HepG2 (cell line): ENCODE data around the gene DNAAF3. TPM values are rescaled to one million over a fixed set of nuclear protein-coding genes. Genes with fewer than 3 reads are reported as not detected.

Source experiments
- BRCA1 ChIP-seq: sonication (generic); formaldehyde crosslinking; IDR thresholded peaks from 2 replicates; pipeline ENCODE4 v1.4.0; 2020; ENCODE audit warnings: missing genetic modification reagents
- CBX5 ChIP-seq: sonication (generic); formaldehyde crosslinking; IDR thresholded peaks from 2 replicates; pipeline ENCODE4 v1.4.0; 2020; ENCODE audit warnings: missing genetic modification reagents, borderline replicate concordance
- FOXA3 ChIP-seq: IDR thresholded peaks from 2 replicates; pipeline ENCODE4 v1.6.1; 2016; ENCODE audit warnings: missing genetic modification reagents, missing compliant biosample characterization
- GABPB1 ChIP-seq: IDR thresholded peaks from 2 replicates; pipeline ENCODE4 v1.6.1; 2016; ENCODE audit warnings: mild to moderate bottlenecking, missing genetic modification reagents, moderate library complexity, missing compliant biosample characterization
- HDAC1 ChIP-seq: sonication (generic); formaldehyde crosslinking; IDR thresholded peaks from 2 replicates; pipeline ENCODE4 v1.5.1; 2020; ENCODE audit warnings: mild to moderate bottlenecking, missing genetic modification reagents
- NR2C2 ChIP-seq: sonication (generic); formaldehyde crosslinking; IDR thresholded peaks from 2 replicates; pipeline ENCODE4 v1.4.0; 2020; ENCODE audit warnings: missing genetic modification reagents, mild to moderate bottlenecking, moderate library complexity, borderline replicate concordance
- NR2F1 ChIP-seq, 2 experiments: fragments of 450-650 bp in 1 of 2; formaldehyde crosslinking in 1 of 2; IDR thresholded peaks; 2 replicates each; pipeline versions ENCODE4 v1.5.0 to v1.6.1; 2016 to 2020; ENCODE audit warnings: mild to moderate bottlenecking in 1 of 2, missing compliant biosample characterization in 1 of 2, missing genetic modification reagents in 1 of 2, moderate library complexity in 1 of 2
- SAP130 ChIP-seq: IDR thresholded peaks from 2 replicates; pipeline ENCODE4 v1.6.1; 2016; ENCODE audit warnings: low read depth
- THAP11 ChIP-seq: IDR thresholded peaks from 2 replicates; pipeline ENCODE4 v1.6.1; 2016; ENCODE audit warnings: missing biosample characterization, missing genetic modification reagents
- ZBTB7B ChIP-seq: sonication (generic); formaldehyde crosslinking; IDR thresholded peaks from 2 replicates; pipeline ENCODE4 v1.4.0; 2020; ENCODE audit warnings: missing genetic modification reagents
- ZNF34 ChIP-seq: sonication (generic); formaldehyde crosslinking; IDR thresholded peaks from 2 replicates; pipeline ENCODE4 v1.4.0; 2020; ENCODE audit warnings: mild to moderate bottlenecking, missing genetic modification reagents, borderline replicate concordance
- ZNF503 ChIP-seq: sonication (generic); formaldehyde crosslinking; IDR thresholded peaks from 2 replicates; pipeline ENCODE4 v1.4.0; 2020; ENCODE audit warnings: missing genetic modification reagents
- ZNF660 ChIP-seq: sonication (generic); formaldehyde crosslinking; IDR thresholded peaks from 2 replicates; pipeline ENCODE4 v1.5.1; 2020; ENCODE audit warnings: mild to moderate bottlenecking, low read depth, missing genetic modification reagents, borderline replicate concordance
- ZNF816 ChIP-seq: sonication (generic); formaldehyde crosslinking; IDR thresholded peaks from 2 replicates; pipeline ENCODE4 v1.8.0; 2022; ENCODE audit warnings: missing genetic modification reagents, mild to moderate bottlenecking, borderline replicate concordance
- ZSCAN12 ChIP-seq: sonication (generic); formaldehyde crosslinking; IDR thresholded peaks from 2 replicates; pipeline ENCODE4 v1.9.0; 2021; ENCODE audit warnings: mild to moderate bottlenecking, missing genetic modification reagents
- ZSCAN25 ChIP-seq: sonication (generic); formaldehyde crosslinking; IDR thresholded peaks from 2 replicates; pipeline ENCODE4 v1.8.0; 2022; ENCODE audit warnings: mild to moderate bottlenecking, missing genetic modification reagents
- polyA plus RNA-seq, 8 experiments: library from polyadenylated mRNA; depleted of rRNA in 3 of 8; stranded (reverse) in 7 of 8; unstranded in 1 of 8; fragments of >200 nt; fragmentation: Illumina TruSeq in 4 of 8; extraction: Trizol in 4 of 8; gene quantifications; 2 replicates each; pipeline versions ENCODE4 v1.2.1 to v1.2.3, GENCODE V29; 2011 to 2016; ENCODE audit warnings: low read depth in 4 of 8, missing spikeins in 1 of 8, mixed read lengths in 1 of 8; ENCODE audit not compliant: insufficient read depth in 1 of 8
- total RNA-seq, 5 experiments: library from RNA; depleted of rRNA; stranded (reverse); fragments of >200 nt; fragmentation: Illumina TruSeq; extraction: Trizol; gene quantifications; 2 replicates each; pipeline ENCODE4 v1.2.3, GENCODE V29; 2016; ENCODE audit warnings: low read depth in 1 of 5
- TF ChIP-seq, protein P1 (sequence below): sonication (generic); formaldehyde crosslinking; IDR thresholded peaks from 2 replicates; pipeline ENCODE4 v1.8.1; 2023; ENCODE audit warnings: mild to moderate bottlenecking, missing genetic modification reagents, borderline replicate concordance
- TF ChIP-seq, protein P2 (sequence below): sonication (generic); formaldehyde crosslinking; IDR thresholded peaks from 2 replicates; pipeline ENCODE4 v1.5.0; 2020; ENCODE audit warnings: mild to moderate bottlenecking, missing genetic modification reagents
- TF ChIP-seq, protein P3 (sequence below): IDR thresholded peaks from 2 replicates; pipeline ENCODE4 v1.6.1; 2018; ENCODE audit warnings: missing genetic modification reagents
- TF ChIP-seq, protein P4 (sequence below): fragments of 450-650 bp; IDR thresholded peaks from 2 replicates; pipeline ENCODE4 v1.6.1; 2017; ENCODE audit warnings: mild to moderate bottlenecking

DNAAF3 gene
- total and polyA plus RNA-seq, 2 of the 13 experiments (the other 11 are each of a cell fraction or from before 2014, with no cell fraction given): 0.30 to 0.40 TPM

DNA sequence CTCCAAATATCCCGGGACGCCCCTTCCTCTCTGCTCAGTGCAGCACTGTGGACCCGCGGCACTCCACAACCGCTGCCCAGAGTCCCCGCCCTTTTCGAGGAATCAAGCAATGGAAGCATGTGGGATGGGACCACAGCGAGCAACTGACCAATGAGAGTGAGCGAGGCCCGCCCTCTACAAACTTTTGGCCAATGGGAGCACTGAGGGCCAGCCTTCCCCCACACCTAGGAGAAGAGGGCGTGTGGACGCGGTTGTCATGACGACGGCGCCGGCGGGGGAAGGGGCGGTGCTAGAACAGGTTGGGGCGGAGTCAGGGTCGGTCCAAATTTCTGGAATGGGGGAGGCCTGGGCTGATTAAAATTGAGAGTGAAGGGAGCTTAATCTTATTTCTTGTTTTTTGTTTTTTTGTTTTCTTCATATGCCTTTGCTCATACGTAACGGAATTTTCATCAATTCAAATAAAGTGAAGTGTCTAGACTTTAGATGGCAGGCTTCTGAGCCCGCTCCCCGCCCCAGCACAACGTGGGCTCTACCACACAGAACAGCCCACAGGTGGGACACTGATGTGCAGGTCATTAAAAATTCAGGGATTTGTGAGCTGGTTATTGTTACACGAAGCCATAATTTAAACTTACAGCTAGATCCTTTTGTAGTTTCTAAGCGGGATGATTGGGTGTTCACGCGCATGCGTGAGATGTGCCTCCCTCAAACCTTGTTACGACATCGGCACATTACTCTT, at the start of gene DNAAF3 (continued):
- TF ChIP-seq, protein P1, sequence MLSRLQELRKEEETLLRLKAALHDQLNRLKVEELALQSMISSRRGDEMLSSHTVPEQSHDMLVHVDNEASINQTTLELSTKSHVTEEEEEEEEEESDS: no peak
- TF ChIP-seq HDAC1 (CRISPR knock-in tag) (peak; percentile 86), BRCA1 (CRISPR knock-in tag) (no peak), NR2C2 (CRISPR knock-in tag) (no peak), SAP130 (CRISPR knock-in tag) (peak; percentile 87), ZSCAN25 (CRISPR knock-in tag) (no peak), NR2F1 (CRISPR knock-in tag; IDR thresholded peaks at IDR 0.05) (no peak), ZSCAN12 (CRISPR knock-in tag) (no peak), CBX5 (CRISPR knock-in tag) (peak; percentile 40; the same call in 1 of the 2 replicates), ZNF503 (CRISPR knock-in tag) (no peak), FOXA3 (no peak), ZBTB7B (no peak), ZNF34 (CRISPR knock-in tag) (no peak), GABPB1 (CRISPR knock-in tag) (no peak; the same call in 1 of the 2 replicates), THAP11 (CRISPR knock-in tag) (peak; percentile 48; the same call in 1 of the 2 replicates), ZNF660 (CRISPR knock-in tag) (no peak), ZNF816 (CRISPR knock-in tag) (no peak)
- TF ChIP-seq, protein P2, sequence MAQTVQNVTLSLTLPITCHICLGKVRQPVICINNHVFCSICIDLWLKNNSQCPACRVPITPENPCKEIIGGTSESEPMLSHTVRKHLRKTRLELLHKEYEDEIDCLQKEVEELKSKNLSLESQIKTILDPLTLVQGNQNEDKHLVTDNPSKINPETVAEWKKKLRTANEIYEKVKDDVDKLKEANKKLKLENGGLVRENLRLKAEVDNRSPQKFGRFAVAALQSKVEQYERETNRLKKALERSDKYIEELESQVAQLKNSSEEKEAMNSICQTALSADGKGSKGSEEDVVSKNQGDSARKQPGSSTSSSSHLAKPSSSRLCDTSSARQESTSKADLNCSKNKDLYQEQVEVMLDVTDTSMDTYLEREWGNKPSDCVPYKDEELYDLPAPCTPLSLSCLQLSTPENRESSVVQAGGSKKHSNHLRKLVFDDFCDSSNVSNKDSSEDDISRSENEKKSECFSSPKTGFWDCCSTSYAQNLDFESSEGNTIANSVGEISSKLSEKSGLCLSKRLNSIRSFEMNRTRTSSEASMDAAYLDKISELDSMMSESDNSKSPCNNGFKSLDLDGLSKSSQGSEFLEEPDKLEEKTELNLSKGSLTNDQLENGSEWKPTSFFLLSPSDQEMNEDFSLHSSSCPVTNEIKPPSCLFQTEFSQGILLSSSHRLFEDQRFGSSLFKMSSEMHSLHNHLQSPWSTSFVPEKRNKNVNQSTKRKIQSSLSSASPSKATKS (CRISPR knock-in tag): no peak
- TF ChIP-seq, protein P3, sequence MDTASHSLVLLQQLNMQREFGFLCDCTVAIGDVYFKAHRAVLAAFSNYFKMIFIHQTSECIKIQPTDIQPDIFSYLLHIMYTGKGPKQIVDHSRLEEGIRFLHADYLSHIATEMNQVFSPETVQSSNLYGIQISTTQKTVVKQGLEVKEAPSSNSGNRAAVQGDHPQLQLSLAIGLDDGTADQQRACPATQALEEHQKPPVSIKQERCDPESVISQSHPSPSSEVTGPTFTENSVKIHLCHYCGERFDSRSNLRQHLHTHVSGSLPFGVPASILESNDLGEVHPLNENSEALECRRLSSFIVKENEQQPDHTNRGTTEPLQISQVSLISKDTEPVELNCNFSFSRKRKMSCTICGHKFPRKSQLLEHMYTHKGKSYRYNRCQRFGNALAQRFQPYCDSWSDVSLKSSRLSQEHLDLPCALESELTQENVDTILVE: 0 out of 2 replicates have a peak, but pooled peaks have one; percentile 22
- TF ChIP-seq, protein P4, sequence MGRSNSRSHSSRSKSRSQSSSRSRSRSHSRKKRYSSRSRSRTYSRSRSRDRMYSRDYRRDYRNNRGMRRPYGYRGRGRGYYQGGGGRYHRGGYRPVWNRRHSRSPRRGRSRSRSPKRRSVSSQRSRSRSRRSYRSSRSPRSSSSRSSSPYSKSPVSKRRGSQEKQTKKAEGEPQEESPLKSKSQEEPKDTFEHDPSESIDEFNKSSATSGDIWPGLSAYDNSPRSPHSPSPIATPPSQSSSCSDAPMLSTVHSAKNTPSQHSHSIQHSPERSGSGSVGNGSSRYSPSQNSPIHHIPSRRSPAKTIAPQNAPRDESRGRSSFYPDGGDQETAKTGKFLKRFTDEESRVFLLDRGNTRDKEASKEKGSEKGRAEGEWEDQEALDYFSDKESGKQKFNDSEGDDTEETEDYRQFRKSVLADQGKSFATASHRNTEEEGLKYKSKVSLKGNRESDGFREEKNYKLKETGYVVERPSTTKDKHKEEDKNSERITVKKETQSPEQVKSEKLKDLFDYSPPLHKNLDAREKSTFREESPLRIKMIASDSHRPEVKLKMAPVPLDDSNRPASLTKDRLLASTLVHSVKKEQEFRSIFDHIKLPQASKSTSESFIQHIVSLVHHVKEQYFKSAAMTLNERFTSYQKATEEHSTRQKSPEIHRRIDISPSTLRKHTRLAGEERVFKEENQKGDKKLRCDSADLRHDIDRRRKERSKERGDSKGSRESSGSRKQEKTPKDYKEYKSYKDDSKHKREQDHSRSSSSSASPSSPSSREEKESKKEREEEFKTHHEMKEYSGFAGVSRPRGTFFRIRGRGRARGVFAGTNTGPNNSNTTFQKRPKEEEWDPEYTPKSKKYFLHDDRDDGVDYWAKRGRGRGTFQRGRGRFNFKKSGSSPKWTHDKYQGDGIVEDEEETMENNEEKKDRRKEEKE: no peak
